ENCODE measurements around the gene DAB2IP. TPM values are rescaled to one million over a fixed set of nuclear protein-coding genes. Genes with fewer than 3 reads are reported as not detected.
"Not testable (repeated sequence)": the region's sequence is repeated elsewhere in the genome, so short reads cannot be mapped to it uniquely, and the experiment has no call there.

Gene DAB2IP
- total and polyA plus RNA-seq, 4 donors, result 19.4 to 75.0 (median 28.7) TPM

- no peak overlapping the region for H3K4me3 ChIP-seq
- DNase-seq (no peak), ATAC-seq (ENCODE audit: insufficient read depth, low FRiP score) (no peak)
- no peaks in the 10 kb centered on the region for H3K27me3 ChIP-seq (ENCODE audit: control insufficient read depth in 3 of 3, insufficient read depth in 3 of 3, low read length in 2 of 3)
- no peaks in the 10 kb centered on the region for H3K9me3 ChIP-seq (ENCODE audit: control insufficient read depth in 4 of 4, insufficient read depth in 3 of 4, low read length in 3 of 4)
- no peak overlapping the region for H3K9ac ChIP-seq (ENCODE audit: insufficient read depth in 1 of 2, low read length in 2 of 2)
- no peak for TF ChIP-seq CTCF (IDR thresholded peaks at IDR 0.05; ENCODE audit: control extremely low read depth, extremely low read depth)
- no peak overlapping the region for H3K27ac ChIP-seq (ENCODE audit: low read depth in 1 of 2, low read length in 1 of 2)
- H3K36me3 ChIP-seq (ENCODE audit: control insufficient read depth in 4 of 4, insufficient read depth in 4 of 4, low read length in 4 of 4), result peaks cover 0 to 27% (median 9%) of the 10 kb centered on the region in 4 donors
- 91 to 94% methylated on average over 8 of the region's 8 CpGs for WGBS, 2 donors
- peaks cover 0 to 35% (median 5%) of the 10 kb centered on the region in 5 donors for H3K4me1 ChIP-seq (ENCODE audit: control insufficient read depth in 5 of 5, insufficient read depth in 5 of 5, low read length in 5 of 5)
Observed at GRCh38 chr9:121786998-121787422, 135.6 kb downstream of the DAB2IP start.

GRCh38 chr9:121788686-121789366 is 137.4 kb downstream of the DAB2IP start:
- no peaks in the 10 kb centered on the region for H3K27me3 ChIP-seq (ENCODE audit: control insufficient read depth in 3 of 3, insufficient read depth in 3 of 3, low read length in 2 of 3)
- H3K9ac ChIP-seq (ENCODE audit: insufficient read depth in 1 of 2, low read length in 2 of 2), result no peak overlapping the region
- H3K4me3 ChIP-seq, result no peak overlapping the region
- ATAC-seq (ENCODE audit: insufficient read depth, low FRiP score) (no peak), DNase-seq (no peak)
- H3K36me3 ChIP-seq (ENCODE audit: control insufficient read depth in 4 of 4, insufficient read depth in 4 of 4, low read length in 4 of 4), result peaks cover 0 to 9% (median 0%) of the 10 kb centered on the region in 4 donors
- 90 to 94% methylated on average over 15 of the region's 15 CpGs for WGBS, 2 donors
- H3K4me1 ChIP-seq (ENCODE audit: control insufficient read depth in 5 of 5, insufficient read depth in 5 of 5, low read length in 5 of 5), result peaks cover 0 to 29% (median 1%) of the 10 kb centered on the region in 5 donors
- TF ChIP-seq CTCF (IDR thresholded peaks at IDR 0.05; ENCODE audit: control extremely low read depth, extremely low read depth), result no peak
- H3K27ac ChIP-seq (ENCODE audit: low read depth in 1 of 2, low read length in 1 of 2), result no peak overlapping the region
- H3K9me3 ChIP-seq (ENCODE audit: control insufficient read depth in 4 of 4, insufficient read depth in 3 of 4, low read length in 3 of 4), result no peaks in the 10 kb centered on the region

GRCh38 chr9:121790841-121791240 is 139.4 kb downstream of the DAB2IP start:
- Histone ChIP-seq H3K27me3 (ENCODE audit: control insufficient read depth in 3 of 3, insufficient read depth in 3 of 3, low read length in 2 of 3) (no peaks in the 10 kb centered on the region), H3K9me3 (ENCODE audit: control insufficient read depth in 4 of 4, insufficient read depth in 3 of 4, low read length in 3 of 4) (no peaks in the 10 kb centered on the region), H3K4me3 (no peak overlapping the region), H3K4me1 (ENCODE audit: control insufficient read depth in 5 of 5, insufficient read depth in 5 of 5, low read length in 5 of 5) (peaks cover 0 to 9% (median 0%) of the 10 kb centered on the region in 5 donors), H3K9ac (ENCODE audit: insufficient read depth in 1 of 2, low read length in 2 of 2) (no peak overlapping the region), H3K36me3 (ENCODE audit: control insufficient read depth in 4 of 4, insufficient read depth in 4 of 4, low read length in 4 of 4) (no peaks in the 10 kb centered on the region), H3K27ac (ENCODE audit: low read depth in 1 of 2, low read length in 1 of 2) (no peak overlapping the region)
- 85 to 89% methylated on average over 8 to 14 of the region's 14 CpGs for WGBS, 2 donors
- ATAC-seq (ENCODE audit: insufficient read depth, low FRiP score), result no peak
- TF ChIP-seq CTCF (IDR thresholded peaks at IDR 0.05; ENCODE audit: control extremely low read depth, extremely low read depth), result no peak
- DNase-seq, result no peak

- H3K9me3 ChIP-seq (ENCODE audit: control insufficient read depth in 4 of 4, insufficient read depth in 3 of 4, low read length in 3 of 4); H3K36me3 ChIP-seq (ENCODE audit: control insufficient read depth in 4 of 4, insufficient read depth in 4 of 4, low read length in 4 of 4); H3K27me3 ChIP-seq (ENCODE audit: control insufficient read depth in 3 of 3, insufficient read depth in 3 of 3, low read length in 2 of 3); H3K4me3 ChIP-seq; H3K9ac ChIP-seq (ENCODE audit: insufficient read depth in 1 of 2, low read length in 2 of 2); H3K4me1 ChIP-seq (ENCODE audit: control insufficient read depth in 5 of 5, insufficient read depth in 5 of 5, low read length in 5 of 5); ATAC-seq (ENCODE audit: insufficient read depth, low FRiP score); H3K27ac ChIP-seq (ENCODE audit: low read depth in 1 of 2, low read length in 1 of 2); DNase-seq: not testable (repeated sequence)
- WGBS, 2 donors, result 85 to 86% methylated on average over 10 of the region's 10 CpGs
Observed at GRCh38 chr9:121792476-121792875, 141.0 kb downstream of the DAB2IP start.

GRCh38 chr9:121794334-121794733 is 142.9 kb downstream of the DAB2IP start:
- not testable (repeated sequence) for ATAC-seq (ENCODE audit: insufficient read depth, low FRiP score); H3K4me1 ChIP-seq (ENCODE audit: control insufficient read depth in 5 of 5, insufficient read depth in 5 of 5, low read length in 5 of 5); H3K4me3 ChIP-seq; H3K36me3 ChIP-seq (ENCODE audit: control insufficient read depth in 4 of 4, insufficient read depth in 4 of 4, low read length in 4 of 4); H3K9me3 ChIP-seq (ENCODE audit: control insufficient read depth in 4 of 4, insufficient read depth in 3 of 4, low read length in 3 of 4); DNase-seq; H3K27ac ChIP-seq (ENCODE audit: low read depth in 1 of 2, low read length in 1 of 2); H3K9ac ChIP-seq (ENCODE audit: insufficient read depth in 1 of 2, low read length in 2 of 2); H3K27me3 ChIP-seq (ENCODE audit: control insufficient read depth in 3 of 3, insufficient read depth in 3 of 3, low read length in 2 of 3)
- 83 to 88% methylated on average over 6 of the region's 6 CpGs for WGBS, 2 donors
